Skeletal muscle tissue (tissue), 4 donors: ENCODE data around the gene OR1J1. TPM values are rescaled to one million over a fixed set of nuclear protein-coding genes. Genes with fewer than 3 reads are reported as not detected.

Source experiments
- H3K27ac ChIP-seq: one replicate; pipeline ENCODE4 v1.7.0; 2013; ENCODE audit warnings: mild to moderate bottlenecking, low read depth, low read length, inconsistent platforms
- H3K27me3 ChIP-seq, 3 donors: one replicate each; pipeline ENCODE4 v1.7.0; 2013; ENCODE audit warnings: low read length in 3 of 3; ENCODE audit not compliant: control insufficient read depth in 3 of 3, insufficient read depth in 3 of 3
- H3K36me3 ChIP-seq, 3 donors: one replicate each; pipeline ENCODE4 v1.7.0; 2013; ENCODE audit warnings: low read length in 3 of 3; ENCODE audit not compliant: control insufficient read depth in 3 of 3, insufficient read depth in 3 of 3
- H3K4me1 ChIP-seq, 3 donors: one replicate each; pipeline ENCODE4 v1.7.0; 2013; ENCODE audit warnings: low read length in 3 of 3, mild to moderate bottlenecking in 3 of 3; ENCODE audit not compliant: control insufficient read depth in 3 of 3, insufficient read depth in 3 of 3
- H3K4me3 ChIP-seq, 3 donors: one replicate each; pipeline ENCODE4 v1.7.0; 2013; ENCODE audit warnings: low read length in 3 of 3
- H3K9ac ChIP-seq, 3 donors: one replicate each; pipeline ENCODE4 v1.7.0; 2013; ENCODE audit warnings: low read length in 3 of 3, mild to moderate bottlenecking in 3 of 3, moderate library complexity in 2 of 3, low read depth in 1 of 3
- H3K9me3 ChIP-seq, 3 donors: one replicate each; pipeline ENCODE4 v1.7.0; 2013; ENCODE audit warnings: low read length in 3 of 3; ENCODE audit not compliant: control insufficient read depth in 3 of 3
- total RNA-seq: library from RNA; depleted of rRNA; stranded (reverse); fragments of >200 nt; gene quantifications from one replicate; pipeline ENCODE4 v1.2.3, GENCODE V29; 2014
- donor health status: Osteomylitis.

Gene OR1J1, protein sequence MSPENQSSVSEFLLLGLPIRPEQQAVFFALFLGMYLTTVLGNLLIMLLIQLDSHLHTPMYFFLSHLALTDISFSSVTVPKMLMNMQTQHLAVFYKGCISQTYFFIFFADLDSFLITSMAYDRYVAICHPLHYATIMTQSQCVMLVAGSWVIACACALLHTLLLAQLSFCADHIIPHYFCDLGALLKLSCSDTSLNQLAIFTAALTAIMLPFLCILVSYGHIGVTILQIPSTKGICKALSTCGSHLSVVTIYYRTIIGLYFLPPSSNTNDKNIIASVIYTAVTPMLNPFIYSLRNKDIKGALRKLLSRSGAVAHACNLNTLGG
- total RNA-seq = not detected

DNA sequence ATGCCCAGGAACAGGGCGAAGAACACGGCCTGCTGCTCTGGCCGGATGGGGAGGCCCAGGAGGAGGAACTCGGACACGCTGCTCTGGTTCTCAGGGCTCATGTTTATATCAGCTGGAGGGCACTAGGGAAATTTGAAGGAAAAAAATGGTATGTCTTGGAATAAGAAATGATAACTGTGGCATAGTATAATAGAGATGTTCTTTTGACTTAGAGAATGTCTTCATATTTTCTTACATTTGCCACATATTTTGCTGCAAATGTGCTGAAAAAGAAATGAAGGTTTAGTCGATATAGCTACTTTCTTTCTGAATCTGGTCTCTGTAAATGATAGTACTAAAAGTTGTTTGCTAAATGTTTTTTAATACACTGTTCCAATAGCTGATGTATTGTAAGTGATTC is at the start of gene OR1J1:
OR1J1 (minus strand) TSS at position 101 of the 400 bp plus-strand sequence; CDS start at position 101, 0 bp downstream.
- Histone ChIP-seq H3K4me1 (no peaks in the 10 kb centered on the region), H3K27ac (no peak within 1 kb of the TSS), H3K27me3 (peaks cover 0 to 3% (median 2%) of the 10 kb centered on the region in 3 donors), H3K4me3 (no peak within 1 kb of the TSS), H3K36me3 (no peaks in the 10 kb centered on the region), H3K9me3 (no peaks in the 10 kb centered on the region), H3K9ac (no peak within 1 kb of the TSS)

DNA sequence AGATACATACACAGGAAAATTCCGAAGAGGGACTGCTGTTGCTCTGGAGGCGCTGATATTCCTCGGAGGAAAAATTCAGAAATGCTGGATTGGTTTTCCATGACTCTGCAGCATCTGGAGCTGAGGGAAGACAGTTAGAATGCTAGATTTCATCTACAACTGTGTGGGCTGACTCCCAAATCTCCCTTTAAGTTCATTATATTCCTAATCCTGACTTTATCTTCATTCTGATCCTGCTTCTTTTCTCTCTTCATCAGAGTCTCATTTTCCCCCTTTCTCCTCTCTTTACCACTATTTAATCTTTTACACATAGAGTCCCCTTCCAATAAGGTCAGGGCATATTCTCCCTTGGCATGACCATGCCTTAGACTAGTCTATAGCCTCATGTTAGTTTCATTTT is 49.5 kb upstream of the OR1J1 start, which contains the start of gene OR1N1:
OR1N1 (minus strand) TSS at position 101 of the 400 bp plus-strand sequence; CDS start at position 101, 0 bp downstream.
- no peaks in the 10 kb centered on the region for H3K9me3 ChIP-seq
- H3K36me3 ChIP-seq = no peaks in the 10 kb centered on the region
- H3K27ac ChIP-seq = no peak within 1 kb of the TSS
- no peak within 1 kb of the TSS for H3K4me3 ChIP-seq
- H3K27me3 ChIP-seq = peaks cover 0 to 2% (median 0%) of the 10 kb centered on the region in 3 donors
- H3K4me1 ChIP-seq = no peaks in the 10 kb centered on the region
- no peak within 1 kb of the TSS for H3K9ac ChIP-seq

DNA sequence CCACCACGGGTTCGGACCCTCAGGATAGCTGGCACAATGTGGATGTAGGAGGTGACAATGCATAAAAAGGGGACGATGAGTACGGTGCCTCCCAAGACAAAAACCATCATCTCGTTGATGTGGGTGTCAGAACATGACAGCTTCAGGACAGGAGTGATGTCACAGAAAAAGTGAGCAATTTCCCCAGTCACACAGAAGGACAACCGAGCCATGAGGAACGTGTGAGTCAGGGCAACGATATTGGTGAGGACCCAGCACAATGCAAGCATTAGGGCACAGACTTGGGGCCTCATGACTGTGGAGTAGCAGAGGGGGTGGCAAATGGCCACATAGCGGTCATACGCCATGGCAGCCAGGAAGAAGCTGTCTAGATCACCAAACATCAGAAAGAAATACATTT is 48.9 kb upstream of the OR1J1 start:
- H3K27ac ChIP-seq = no peak overlapping the region

DNA sequence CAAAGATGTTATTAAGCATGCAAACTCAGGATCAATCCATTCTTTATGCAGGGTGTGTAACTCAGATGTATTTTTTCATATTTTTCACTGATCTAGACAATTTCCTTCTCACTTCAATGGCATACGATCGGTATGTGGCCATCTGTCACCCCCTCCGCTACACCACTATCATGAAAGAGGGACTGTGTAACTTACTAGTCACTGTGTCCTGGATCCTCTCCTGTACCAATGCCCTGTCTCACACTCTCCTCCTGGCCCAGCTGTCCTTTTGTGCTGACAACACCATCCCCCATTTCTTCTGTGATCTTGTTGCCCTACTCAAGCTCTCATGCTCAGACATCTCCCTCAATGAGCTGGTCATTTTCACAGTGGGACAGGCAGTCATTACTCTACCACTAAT is 41.6 kb upstream of the OR1J1 start:
- Histone ChIP-seq H3K4me1 (no peaks in the 10 kb centered on the region), H3K27me3 (peaks cover 0 to 3% (median 3%) of the 10 kb centered on the region in 3 donors), H3K9me3 (no peaks in the 10 kb centered on the region)

More for the DNA sequence above, 48.9 kb upstream of the OR1J1 start:
- Histone ChIP-seq H3K9me3 (no peaks in the 10 kb centered on the region), H3K4me3 (no peak overlapping the region), H3K27me3 (peaks cover 0 to 2% (median 2%) of the 10 kb centered on the region in 3 donors), H3K9ac (no peak overlapping the region), H3K4me1 (no peaks in the 10 kb centered on the region), H3K36me3 (no peaks in the 10 kb centered on the region)

DNA sequence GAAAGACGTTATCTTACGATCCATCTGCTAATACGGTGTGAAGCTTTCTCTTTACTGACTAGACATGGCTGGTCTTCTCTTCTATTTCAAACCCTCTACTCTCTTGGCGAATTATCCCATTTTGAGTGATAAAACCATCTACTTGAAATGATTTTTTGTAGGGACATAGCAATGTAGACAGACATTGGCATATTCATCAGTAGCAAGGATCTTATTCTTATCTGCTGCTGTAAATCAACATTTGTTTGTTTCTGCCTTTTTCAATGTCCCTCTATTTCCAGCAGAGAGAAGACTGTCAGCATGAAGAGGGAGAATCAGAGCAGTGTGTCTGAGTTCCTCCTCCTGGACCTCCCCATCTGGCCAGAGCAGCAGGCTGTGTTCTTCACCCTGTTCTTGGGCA is 41.1 kb upstream of the OR1J1 start, which contains the start of gene OR1J4:
OR1J4 (plus strand) TSS at position 301 of the 400 bp plus-strand sequence; CDS start at position 301, 0 bp downstream.
- Histone ChIP-seq H3K27me3 (peaks cover 0 to 3% (median 3%) of the 10 kb centered on the region in 3 donors), H3K27ac (no peak within 1 kb of the TSS), H3K36me3 (no peaks in the 10 kb centered on the region), H3K9ac (no peak within 1 kb of the TSS), H3K9me3 (no peaks in the 10 kb centered on the region), H3K4me3 (no peak within 1 kb of the TSS), H3K4me1 (no peaks in the 10 kb centered on the region)

More for the DNA sequence above, 41.6 kb upstream of the OR1J1 start:
- H3K36me3 ChIP-seq = no peaks in the 10 kb centered on the region
- H3K9ac ChIP-seq = no peak overlapping the region
- no peak overlapping the region for H3K27ac ChIP-seq
- no peak overlapping the region for H3K4me3 ChIP-seq

DNA sequence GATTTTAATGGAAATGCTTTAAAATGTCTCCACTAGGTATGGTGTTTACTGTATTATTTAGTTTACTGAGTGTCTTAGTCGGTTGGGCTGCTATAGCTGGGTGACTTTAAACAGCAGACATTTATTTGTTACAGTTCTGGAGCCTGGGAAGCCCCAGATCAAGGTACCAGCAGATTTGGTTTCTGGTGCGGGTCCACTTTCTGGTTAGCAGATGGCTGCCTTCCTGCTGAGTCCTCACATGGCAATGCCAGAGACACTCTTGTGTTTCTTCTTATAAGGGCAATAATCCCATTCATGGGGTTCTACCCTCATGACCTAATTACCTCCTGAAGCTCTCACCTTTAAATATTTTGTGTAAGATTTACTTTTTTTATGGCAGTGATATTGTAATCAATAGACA is 40.5 kb upstream of the OR1J1 start:
- Histone ChIP-seq H3K36me3 (no peaks in the 10 kb centered on the region), H3K9me3 (no peaks in the 10 kb centered on the region), H3K27me3 (peaks cover 0 to 3% (median 3%) of the 10 kb centered on the region in 3 donors), H3K27ac (no peak overlapping the region), H3K9ac (no peak overlapping the region), H3K4me1 (no peaks in the 10 kb centered on the region), H3K4me3 (no peak overlapping the region)

DNA sequence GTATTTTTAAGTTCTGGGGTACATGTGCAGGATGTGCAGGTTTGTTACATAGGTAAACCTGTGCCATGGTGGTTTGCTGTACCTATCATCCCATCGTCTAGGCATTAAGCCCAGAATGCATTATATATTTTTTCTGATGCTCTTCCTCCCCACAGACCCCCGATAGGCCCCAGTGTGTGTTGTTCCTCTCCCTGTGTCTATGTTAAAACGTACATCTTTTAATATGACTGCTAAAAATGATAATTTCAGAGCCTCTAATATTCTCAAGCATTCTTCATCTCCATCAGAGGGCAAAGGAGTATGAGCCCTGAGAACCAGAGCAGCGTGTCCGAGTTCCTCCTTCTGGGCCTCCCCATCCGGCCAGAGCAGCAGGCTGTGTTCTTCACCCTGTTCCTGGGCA is 32.8 kb upstream of the OR1J1 start, which contains the start of gene OR1J2:
OR1J2 (plus strand) TSS at position 301 of the 400 bp plus-strand sequence; CDS start at position 301, 0 bp downstream.
- no peaks in the 10 kb centered on the region for H3K9me3 ChIP-seq
- no peak within 1 kb of the TSS for H3K27ac ChIP-seq
- H3K4me3 ChIP-seq = no peak within 1 kb of the TSS
- H3K27me3 ChIP-seq = no peaks in the 10 kb centered on the region
- H3K36me3 ChIP-seq = no peaks in the 10 kb centered on the region
- H3K4me1 ChIP-seq = no peaks in the 10 kb centered on the region
- no peak within 1 kb of the TSS for H3K9ac ChIP-seq

DNA sequence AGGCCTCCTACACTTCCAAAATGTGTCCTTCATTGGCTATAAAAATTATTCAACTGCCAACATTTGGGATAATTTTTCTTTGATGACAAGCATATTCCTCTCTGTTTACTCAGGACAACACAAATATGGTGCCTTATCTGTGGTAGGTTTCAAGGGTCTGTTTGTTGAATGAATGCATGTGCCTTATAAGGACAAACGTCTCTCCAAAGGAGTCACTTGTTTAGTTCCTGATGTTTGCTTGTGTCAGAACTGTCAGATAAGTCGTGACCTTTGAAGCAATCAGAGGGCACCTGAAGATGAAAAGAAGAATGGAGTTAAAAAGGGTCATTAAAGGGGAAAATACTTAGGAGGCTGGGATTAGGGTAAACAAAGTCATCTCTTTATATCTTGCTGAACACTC is 29.2 kb upstream of the OR1J1 start:
- H3K27me3 ChIP-seq = no peaks in the 10 kb centered on the region

DNA sequence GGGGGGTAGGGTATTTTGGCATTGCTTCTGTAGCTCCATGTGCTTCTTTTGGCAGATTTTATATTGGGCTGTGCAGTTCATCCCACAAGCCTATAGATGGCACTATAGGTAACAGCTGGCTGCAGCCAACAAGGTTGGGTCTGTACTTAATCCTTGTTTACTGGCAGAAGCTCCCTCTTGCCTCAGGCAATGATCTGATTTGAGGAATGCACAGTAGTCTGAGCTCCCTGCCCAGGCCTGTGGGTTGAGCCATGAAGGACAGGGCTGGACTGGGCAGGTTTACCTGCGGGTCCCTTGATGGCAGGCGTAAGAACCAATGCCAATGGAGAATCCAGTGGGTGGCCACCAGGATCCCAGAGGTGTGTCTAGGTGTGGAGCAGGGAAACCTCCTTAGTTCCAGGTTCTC is 21.2 kb upstream of the OR1J1 start:
- Histone ChIP-seq H3K27me3 (peaks cover 0 to 3% (median 0%) of the 10 kb centered on the region in 3 donors), H3K4me1 (no peaks in the 10 kb centered on the region), H3K4me3 (no peak overlapping the region), H3K9me3 (peaks cover 0 to 3% (median 0%) of the 10 kb centered on the region in 3 donors), H3K27ac (no peak overlapping the region), H3K9ac (no peak overlapping the region), H3K36me3 (no peaks in the 10 kb centered on the region)

More for the DNA sequence above, 29.2 kb upstream of the OR1J1 start:
- Histone ChIP-seq H3K27ac (no peak overlapping the region), H3K4me3 (no peak overlapping the region), H3K4me1 (no peaks in the 10 kb centered on the region), H3K9ac (no peak overlapping the region), H3K36me3 (no peaks in the 10 kb centered on the region), H3K9me3 (no peaks in the 10 kb centered on the region)

DNA sequence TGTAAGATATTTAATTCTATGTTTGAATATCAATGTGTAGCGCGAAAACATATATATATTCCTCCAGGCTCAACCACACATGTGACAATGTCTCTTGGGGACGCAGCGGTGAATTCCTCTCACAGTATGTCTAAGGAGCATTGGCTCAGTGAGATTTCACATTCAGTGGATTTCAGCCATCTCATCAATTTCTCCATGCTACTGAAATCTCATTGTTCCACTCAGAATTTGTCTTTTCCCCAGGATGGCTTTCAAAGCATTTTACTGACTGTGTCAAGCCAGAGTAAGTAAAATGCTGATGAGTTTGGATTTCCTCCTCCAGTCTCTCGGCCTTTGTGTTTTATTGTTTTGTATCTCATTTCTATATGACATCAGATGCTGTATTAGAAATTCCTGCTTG is 1.3 kb upstream of the OR1J1 start:
- H3K4me3 ChIP-seq = no peak overlapping the region
- H3K27me3 ChIP-seq = peaks cover 0 to 3% (median 2%) of the 10 kb centered on the region in 3 donors
- no peak overlapping the region for H3K9ac ChIP-seq
- no peaks in the 10 kb centered on the region for H3K36me3 ChIP-seq
- H3K9me3 ChIP-seq = no peaks in the 10 kb centered on the region
- H3K4me1 ChIP-seq = no peaks in the 10 kb centered on the region
- no peak overlapping the region for H3K27ac ChIP-seq
